Mesenchymal stem cell (in vitro differentiated cells and primary cell): ENCODE results near the gene CLK2.

Source experiments
- DNase-seq: peaks from one replicate; pipeline ENCODE4 v3.0.0-alpha.2; 2013
- H2AFZ ChIP-seq: one replicate; pipeline ENCODE4 v1.6.1; 2013; ENCODE audit warnings: low read depth, mild to moderate bottlenecking, control low read depth, inconsistent platforms, low read length, moderate library complexity
- H2AK5ac ChIP-seq: 2 replicates; pipeline ENCODE4 v1.6.1; 2013; ENCODE audit warnings: low read length, moderate library complexity, mild to moderate bottlenecking, inconsistent platforms; ENCODE audit not compliant: severe bottlenecking
- H2BK120ac ChIP-seq: one replicate; pipeline ENCODE4 v1.6.1; 2013; ENCODE audit warnings: low read depth, mild to moderate bottlenecking, inconsistent platforms, low read length, moderate library complexity
- H2BK12ac ChIP-seq, 2 experiments: one replicate each; pipeline ENCODE4 v1.6.1; 2013; ENCODE audit warnings: inconsistent platforms in 2 of 2, low read length in 2 of 2, mild to moderate bottlenecking in 2 of 2, moderate library complexity in 2 of 2, control low read depth in 1 of 2
- H2BK15ac ChIP-seq: one replicate; pipeline ENCODE4 v1.6.1; 2013; ENCODE audit warnings: mild to moderate bottlenecking, low read depth, inconsistent platforms; ENCODE audit not compliant: poor library complexity, severe bottlenecking
- H2BK5ac ChIP-seq: 2 replicates; pipeline ENCODE4 v1.6.1; 2013; ENCODE audit warnings: low read depth, mild to moderate bottlenecking, low read length, control low read depth, inconsistent platforms; ENCODE audit not compliant: poor library complexity, severe bottlenecking
- H3K14ac ChIP-seq, 2 experiments: one replicate each; pipeline ENCODE4 v1.6.1; 2013; ENCODE audit warnings: inconsistent platforms in 2 of 2, low read length in 2 of 2, control low read depth in 1 of 2, mild to moderate bottlenecking in 1 of 2, moderate library complexity in 1 of 2
- H3K18ac ChIP-seq, 2 experiments: one replicate each; pipeline ENCODE4 v1.6.1; 2013; ENCODE audit warnings: inconsistent platforms in 2 of 2, low read length in 2 of 2, control low read depth in 1 of 2, low read depth in 1 of 2, mild to moderate bottlenecking in 1 of 2
- H3K23ac ChIP-seq, 2 experiments: one replicate each; pipeline ENCODE4 v1.6.1; 2013; ENCODE audit warnings: inconsistent platforms in 2 of 2, low read length in 2 of 2, mild to moderate bottlenecking in 2 of 2, moderate library complexity in 2 of 2, control low read depth in 1 of 2
- H3K27ac ChIP-seq: 2 replicates; pipeline ENCODE4 v1.5.1; 2013; ENCODE audit warnings: mild to moderate bottlenecking, moderate library complexity, low read length, control low read depth, inconsistent platforms; ENCODE audit not compliant: poor library complexity, severe bottlenecking
- H3K27me3 ChIP-seq, 2 experiments: 2 replicates each; pipeline versions ENCODE4 v1.6.1 to v1.7.0; 2013; ENCODE audit warnings: low read length in 2 of 2, mild to moderate bottlenecking in 2 of 2, moderate library complexity in 2 of 2, control low read depth in 1 of 2, inconsistent platforms in 1 of 2; ENCODE audit not compliant: control insufficient read depth in 1 of 2, insufficient read depth in 1 of 2
- H3K36me3 ChIP-seq, 2 experiments: 2 replicates each; pipeline versions ENCODE4 v1.6.1 to v1.7.0; 2013; ENCODE audit warnings: low read length in 2 of 2, control low read depth in 1 of 2, inconsistent platforms in 1 of 2, low read depth in 1 of 2, mild to moderate bottlenecking in 1 of 2; ENCODE audit not compliant: insufficient read depth in 2 of 2, control insufficient read depth in 1 of 2
- H3K4ac ChIP-seq, 2 experiments: one replicate each; pipeline ENCODE4 v1.6.1; 2013; ENCODE audit warnings: inconsistent platforms in 2 of 2, low read length in 2 of 2, mild to moderate bottlenecking in 2 of 2, moderate library complexity in 2 of 2, control low read depth in 1 of 2, low read depth in 1 of 2
- H3K4me1 ChIP-seq: 2 replicates; pipeline ENCODE4 v1.6.1; 2013; ENCODE audit warnings: low read depth, low read length, control low read depth; ENCODE audit not compliant: control insufficient read depth, insufficient read depth
- H3K4me2 ChIP-seq: 2 replicates; pipeline ENCODE4 v1.6.1; 2013; ENCODE audit warnings: low read length, mild to moderate bottlenecking, inconsistent platforms; ENCODE audit not compliant: poor library complexity, severe bottlenecking
- H3K4me3 ChIP-seq, 2 experiments: 2 replicates each; pipeline versions ENCODE4 v1.5.1 to v1.7.0; 2013; ENCODE audit warnings: low read length in 2 of 2, mild to moderate bottlenecking in 2 of 2, control low read depth in 1 of 2, low read depth in 1 of 2; ENCODE audit not compliant: insufficient read depth in 1 of 2
- H3K79me1 ChIP-seq: replicated peaks from 2 replicates; pipeline ENCODE4 v1.6.1; 2013; ENCODE audit warnings: mild to moderate bottlenecking, control low read depth, low read length, inconsistent platforms; ENCODE audit not compliant: poor library complexity, severe bottlenecking
- H3K9ac ChIP-seq: 2 replicates; pipeline ENCODE4 v1.7.0; 2013; ENCODE audit warnings: mild to moderate bottlenecking, low read length, moderate library complexity
- H3K9me3 ChIP-seq: 2 replicates; pipeline ENCODE4 v1.7.0; 2013; ENCODE audit warnings: mild to moderate bottlenecking, low read length; ENCODE audit not compliant: control insufficient read depth
- H4K8ac ChIP-seq: one replicate; pipeline ENCODE4 v1.6.1; 2013; ENCODE audit warnings: inconsistent platforms, mild to moderate bottlenecking, low read length, moderate library complexity
- H4K91ac ChIP-seq: one replicate; pipeline ENCODE4 v1.6.1; 2013; ENCODE audit warnings: mild to moderate bottlenecking, low read length, inconsistent platforms
- WGBS: methylation state at CpG from one replicate; pipeline ENCODE4 v1.1.7; 2013; ENCODE audit warnings: mixed read lengths; 5-methylcytosine and 5-hydroxymethylcytosine counted together

The CLK2 gene

GRCh38 chr1:155300553-155301329 is 27.4 kb upstream of the CLK2 start:
- Histone ChIP-seq H2BK12ac (no peak overlapping the region), H3K23ac (no peak overlapping the region), H3K18ac (no peak overlapping the region), H2AFZ (no peak overlapping the region), H2BK15ac (no peak overlapping the region), H4K91ac (no peak overlapping the region), H3K79me1 (peaks cover under 1% of the 10 kb centered on the region), H2AK5ac (no peak overlapping the region), H3K27ac (no peak overlapping the region), H3K4me2 (no peak overlapping the region), H3K9ac (no peak overlapping the region), H3K27me3 (peaks cover 20 to 21% of the 10 kb centered on the region in 2 experiments), H3K14ac (no peak overlapping the region), H3K4me1 (peaks cover 7% of the 10 kb centered on the region), H3K9me3 (no peaks in the 10 kb centered on the region), H3K4me3 (no peak overlapping the region), H3K4ac (no peak overlapping the region), H2BK120ac (no peak overlapping the region), H3K36me3 (no peaks in the 10 kb centered on the region), H4K8ac (no peak overlapping the region), H2BK5ac (no peak overlapping the region)
- 91% methylated on average over 9 of the region's 9 CpGs for WGBS
- DNase-seq: no peak

GRCh38 chr1:155300024-155300423 is 26.7 kb upstream of the CLK2 start:
- H3K18ac ChIP-seq: no peak overlapping the region
- H3K27me3 ChIP-seq: peaks cover 27 to 28% of the 10 kb centered on the region in 2 experiments
- H3K4me2 ChIP-seq: no peak overlapping the region
- no peak overlapping the region for H2BK120ac ChIP-seq
- no peak overlapping the region for H3K4ac ChIP-seq
- H3K23ac ChIP-seq: no peak overlapping the region
- no peak for DNase-seq
- no peak overlapping the region for H3K9ac ChIP-seq
- no peaks in the 10 kb centered on the region for H3K79me1 ChIP-seq
- H2BK12ac ChIP-seq: no peak overlapping the region
- H3K27ac ChIP-seq: no peak overlapping the region
- no peaks in the 10 kb centered on the region for H3K9me3 ChIP-seq
- H3K36me3 ChIP-seq: no peaks in the 10 kb centered on the region
- H2AFZ ChIP-seq: no peak overlapping the region
- peaks cover 11% of the 10 kb centered on the region for H3K4me1 ChIP-seq
- no peak overlapping the region for H2BK5ac ChIP-seq
- H2BK15ac ChIP-seq: no peak overlapping the region
- no peak overlapping the region for H3K4me3 ChIP-seq
- H3K14ac ChIP-seq: no peak overlapping the region
- H4K91ac ChIP-seq: no peak overlapping the region
- no peak overlapping the region for H4K8ac ChIP-seq
- WGBS: 96% methylated on average over 6 of the region's 8 CpGs
- no peak overlapping the region for H2AK5ac ChIP-seq

GRCh38 chr1:155297384-155297783 is 24.1 kb upstream of the CLK2 start:
- Histone ChIP-seq H3K4me3 (no peak overlapping the region), H2AFZ (no peak overlapping the region), H3K36me3 (no peaks in the 10 kb centered on the region), H3K4ac (no peak overlapping the region), H3K27ac (no peak overlapping the region), H2BK5ac (no peak overlapping the region), H3K18ac (no peak overlapping the region), H2BK15ac (no peak overlapping the region), H3K23ac (no peak overlapping the region), H3K4me1 (peaks cover 10% of the 10 kb centered on the region), H3K14ac (peak overlapping the region in 1 of 2 experiments; percentile 47), H3K79me1 (no peaks in the 10 kb centered on the region), H3K27me3 (peaks cover 50 to 52% of the 10 kb centered on the region in 2 experiments), H2AK5ac (no peak overlapping the region), H2BK120ac (no peak overlapping the region), H3K9me3 (no peaks in the 10 kb centered on the region), H3K4me2 (no peak overlapping the region), H3K9ac (no peak overlapping the region), H4K8ac (no peak overlapping the region), H2BK12ac (no peak overlapping the region), H4K91ac (no peak overlapping the region)
- DNase-seq: no peak
- 78% methylated on average over 7 of the region's 7 CpGs for WGBS

GRCh38 chr1:155296661-155297060 is 23.4 kb upstream of the CLK2 start:
- Histone ChIP-seq H3K4ac (no peak overlapping the region), H2BK15ac (no peak overlapping the region), H3K9ac (no peak overlapping the region), H2AFZ (no peak overlapping the region), H3K27me3 (peaks cover 51 to 57% of the 10 kb centered on the region in 2 experiments), H2BK5ac (no peak overlapping the region), H3K79me1 (no peaks in the 10 kb centered on the region), H2BK12ac (no peak overlapping the region), H3K18ac (no peak overlapping the region), H3K9me3 (no peaks in the 10 kb centered on the region), H3K4me3 (no peak overlapping the region), H4K91ac (no peak overlapping the region), H3K27ac (no peak overlapping the region), H3K23ac (no peak overlapping the region), H3K36me3 (no peaks in the 10 kb centered on the region), H3K14ac (no peak overlapping the region), H3K4me1 (peaks cover 10% of the 10 kb centered on the region), H3K4me2 (no peak overlapping the region), H2AK5ac (no peak overlapping the region), H4K8ac (no peak overlapping the region), H2BK120ac (no peak overlapping the region)
- no peak for DNase-seq
- WGBS: 88% methylated on average over 3 of the region's 3 CpGs
